Heart right ventricle (tissue), 16 donors: Measurements from ENCODE around the gene RASSF1. TPM values are rescaled to one million over a fixed set of nuclear protein-coding genes. Genes with fewer than 3 reads are reported as not detected.

Experiments
- ATAC-seq, 8 donors: fragments of 200-7000 bp; cut with Tn5 transposase; one replicate each; pipeline ENCODE4 v1.9.1; 2020; ENCODE audit warnings: mild to moderate bottlenecking in 8 of 8, moderate library complexity in 8 of 8, moderate number of reproducible peaks in 1 of 8
- DNase-seq, 2 donors: peaks; one replicate each; pipeline ENCODE4 v3.0.0-alpha.2; 2020
- H3K27ac ChIP-seq, 10 donors: fragments of 200-600 bp; sonication (generic) in 2 of 10; one replicate each; pipeline versions ENCODE4 v1.5.0 to v1.8.0; 2020 to 2022; ENCODE audit warnings: mild to moderate bottlenecking in 3 of 10
- H3K27me3 ChIP-seq, 7 donors: fragments of 200-600 bp; one replicate each; pipeline ENCODE4 v1.8.0; 2021 to 2022; ENCODE audit warnings: mild to moderate bottlenecking in 2 of 7
- H3K36me3 ChIP-seq, 9 donors: fragments of 200-600 bp; sonication (generic) in 1 of 9; one replicate each; pipeline versions ENCODE4 v1.5.0 to v1.8.0; 2020 to 2022; ENCODE audit warnings: mild to moderate bottlenecking in 2 of 9
- H3K4me1 ChIP-seq, 9 donors: fragments of 200-600 bp; sonication (generic) in 1 of 9; one replicate each; pipeline versions ENCODE4 v1.5.0 to v1.8.0; 2020 to 2022; ENCODE audit warnings: mild to moderate bottlenecking in 4 of 9
- H3K4me3 ChIP-seq, 10 donors: fragments of 200-600 bp; sonication (generic) in 2 of 10; one replicate each; pipeline versions ENCODE4 v1.5.0 to v1.8.0; 2020 to 2022; ENCODE audit warnings: mild to moderate bottlenecking in 7 of 10, moderate library complexity in 2 of 10
- H3K9me3 ChIP-seq, 11 donors: fragments of 200-600 bp in 10 of 11; sonication (generic) in 2 of 11; one replicate each; pipeline versions ENCODE4 v1.5.0 to v1.8.0; 2013 to 2022; ENCODE audit warnings: mild to moderate bottlenecking in 2 of 11, control low read depth in 1 of 11, moderate library complexity in 1 of 11
- CTCF ChIP-seq, 9 donors: fragments of 200-600 bp; sonication (generic) in 2 of 9; IDR thresholded peaks; one replicate each; pipeline versions ENCODE4 v1.5.0 to v1.8.0; 2021 to 2022; ENCODE audit warnings: antibody characterized with exemption in 9 of 9, mild to moderate bottlenecking in 5 of 9, moderate library complexity in 1 of 9
- WGBS, 2 donors: extraction: QIAGEN DNeasy Blood & Tissue Kit; methylation state at CpG; one replicate each; pipeline ENCODE4 v1.1.7; 2013; ENCODE audit warnings: inconsistent platforms in 1 of 2; 5-methylcytosine and 5-hydroxymethylcytosine counted together
- intact Hi-C, 10 donors: fragments of 100-400 bp; cut with DNase I; formaldehyde crosslinking; loops; one replicate each; pipeline versions ENCODE4 v1.11.1 to v1.14.2; 2022
- polyA plus RNA-seq, 2 donors: library from polyadenylated mRNA; stranded (reverse); fragments of 200-250 nt; gene quantifications; one replicate each; pipeline ENCODE4 v1.2.3, GENCODE V29; 2013
- total RNA-seq, 10 donors: library from RNA; stranded (reverse); fragmentation: NEBNext Ultra II Directional in 3 of 10; extraction: Animal tissue kit (Norgen Biotek cat#: 25700) in 3 of 10; gene quantifications; one replicate each; pipeline versions ENCODE4 v1.2.1 to v1.2.4, GENCODE V29; 2021 to 2023
- donor health status: Arrhythmogenic right ventricular cardiomyopathy.
- donor health status: ischemic (EF 13 %, LVEDD 7.1; RV severe dilation, severe dysfunction).
- donor health status: healthy with polysubstance abuse.
- donor health status: DM: no; HTN: yes; CAD: no.
- donor health status: DM: no; HTN: no; CAD: no.
- donor health status: ischemic (EF 25% LVEDD 6.9; RV normal size, moderate dysfunction).
- donor health status: ischemic (EF 25% LVEDD 5.7; RV mildly dilated, moderate dysfunction).
- donor health status: healthy.
- donor health status: DM: yes; HTN: yes; CAD: no.
- donor health status: Ischemic cardiomyopathy.
- donor health status: ischemic (EF 35%, LVEDD 5.7; RV mildly dilated, moderate dysfunction).
- donor health status: nonischemic (EF 11% LVEDD 7.7; RV severe dilation, severe dysfunction).
- donor health status: DM: yes; HTN: yes; CAD: no.
- donor health status: PGD.
- donor health status: ischemic (EF 29% LVEDD 5.4; RV normal size, mild dysfunction).
- donor health status: nonischemic (EF 23%, LVEDD 6.1; RV moderate dilation, normal function).

Gene RASSF1
- total and polyA plus RNA-seq, 12 donors = 9.9 to 59.8 (median 13.1) TPM

GRCh38 chr3:50323092-50323600 is 17.5 kb downstream of the RASSF1 start:
- Histone ChIP-seq H3K9me3 (no peaks in the 10 kb centered on the region), H3K27ac (peak overlapping the region; percentile 91 to 99 (median 97)), H3K4me1 (peaks cover 29 to 85% (median 70%) of the 10 kb centered on the region in 9 donors), H3K4me3 (peak overlapping the region in 9 of 10 donors; percentile 57 to 88 (median 81)), H3K27me3 (no peaks in the 10 kb centered on the region), H3K36me3 (peaks cover 0 to 42% (median 17%) of the 10 kb centered on the region in 9 donors)
- DNase-seq = peak in 1 of 2 donors; percentile 86
- peak; percentile 4 to 52 (median 22) for ATAC-seq
- no peak for TF ChIP-seq CTCF (IDR thresholded peaks at IDR 0.05)
- WGBS, 2 donors = 33 to 50% methylated on average over 4 of the region's 4 CpGs
- intact Hi-C loops = loop anchor here in 4 of 10 donors (5.0 to 10.0 kb wide), 4 partner anchors 51 to 86 kb away; partner anchors contain the start of genes GNAI2 (in 1 of the 4) and SEMA3B (in 1 of the 4)

GRCh38 chr3:50322386-50323091 is 18.1 kb downstream of the RASSF1 start, which contains the start of gene HYAL2:
HYAL2 (minus strand) TSS chr3:50322745; CDS start chr3:50320489, 2,256 bp downstream.
- Histone ChIP-seq H3K9me3 (no peaks in the 10 kb centered on the region), H3K36me3 (peaks cover 0 to 48% (median 23%) of the 10 kb centered on the region in 9 donors), H3K27me3 (no peaks in the 10 kb centered on the region), H3K4me1 (peaks cover 32 to 90% (median 74%) of the 10 kb centered on the region in 9 donors), H3K4me3 (peak within 1 kb of the TSS; percentile 57 to 88 (median 80)), H3K27ac (peak within 1 kb of the TSS; percentile 91 to 99 (median 97))
- peak; percentile 82 to 87 for DNase-seq
- 33 to 43% methylated on average over 31 of the region's 31 CpGs for WGBS, 2 donors
- TF ChIP-seq CTCF (IDR thresholded peaks at IDR 0.05) = no peak
- intact Hi-C loops = loop anchor here in 4 of 10 donors (5.0 to 10.0 kb wide), 4 partner anchors 50 to 85 kb away; partner anchors contain the start of genes GNAI2 (in 1 of the 4) and SEMA3B (in 1 of the 4)
- peak; percentile 1 to 46 (median 32) for ATAC-seq

DNA sequence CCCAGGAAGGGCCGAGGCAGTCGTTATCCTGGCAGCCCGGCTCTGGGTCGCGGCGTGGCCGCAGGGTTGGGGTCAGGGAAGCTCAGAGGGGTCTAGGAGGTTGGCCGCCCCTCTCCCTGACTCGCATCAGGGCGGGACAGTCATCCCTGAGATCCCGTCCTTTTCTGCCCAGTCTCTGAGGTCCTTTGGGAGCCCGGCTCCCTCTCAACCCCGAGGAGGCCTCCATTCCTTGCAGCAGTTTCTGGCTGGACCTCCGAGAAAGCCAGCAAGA is 18.6 kb downstream of the RASSF1 start:
- H3K27me3 ChIP-seq = no peaks in the 10 kb centered on the region
- H3K9me3 ChIP-seq = no peaks in the 10 kb centered on the region
- peaks cover 30 to 90% (median 74%) of the 10 kb centered on the region in 9 donors for H3K4me1 ChIP-seq
- intact Hi-C loops = loop anchor here in 4 of 10 donors (5.0 to 10.0 kb wide), 4 partner anchors 50 to 85 kb away; partner anchors contain the start of genes GNAI2 (in 1 of the 4) and SEMA3B (in 1 of the 4)
- ATAC-seq = no peak
- WGBS, 2 donors = 18 to 21% methylated on average over 14 of the region's 14 CpGs
- H3K27ac ChIP-seq = peak overlapping the region; percentile 91 to 99 (median 97)
- TF ChIP-seq CTCF (IDR thresholded peaks at IDR 0.05) = peak in 1 of 9 donors; percentile 5
- no peak for DNase-seq
- peak overlapping the region; percentile 57 to 88 (median 80) for H3K4me3 ChIP-seq
- H3K36me3 ChIP-seq = peaks cover 0 to 53% (median 28%) of the 10 kb centered on the region in 9 donors

GRCh38 chr3:50321336-50322114 is 19.1 kb downstream of the RASSF1 start:
- 1% methylated on average over 58 to 59 of the region's 59 CpGs for WGBS, 2 donors
- H3K27ac ChIP-seq = peak overlapping the region; percentile 91 to 99 (median 97)
- H3K27me3 ChIP-seq = no peaks in the 10 kb centered on the region
- H3K4me1 ChIP-seq = peaks cover 29 to 90% (median 71%) of the 10 kb centered on the region in 9 donors
- intact Hi-C loops = loop anchor here in 5 of 10 donors (1.0 to 10.0 kb wide), 6 partner anchors 18 to 84 kb away; partner anchors contain the start of genes GNAI2 (in 1 of the 5), HYAL1 (in 1 of the 5) and SEMA3B (in 1 of the 5)
- H3K36me3 ChIP-seq = peaks cover 0 to 55% (median 31%) of the 10 kb centered on the region in 9 donors
- peak; percentile 90 to 91 for DNase-seq
- H3K9me3 ChIP-seq = no peaks in the 10 kb centered on the region
- peak overlapping the region; percentile 57 to 88 (median 80) for H3K4me3 ChIP-seq
- ATAC-seq = peak; percentile 60 to 79 (median 74)
- peak; percentile 28 to 79 (median 64) for TF ChIP-seq CTCF (IDR thresholded peaks at IDR 0.05)
